Caco-2 (cell line): ENCODE measurements around the gene MICOS13. TPM values are rescaled to one million over a fixed set of nuclear protein-coding genes. Genes with fewer than 3 reads are reported as not detected.

ENCODE experiments used
- BruUV-seq: library from RNA; stranded (reverse); fragments of 400-500 nt; replicated peaks from 2 replicates; lab custom pipeline; 2021; lab: Mats Ljungman, UMichigan
- CTCF ChIA-PET: fragments of 300-600 bp; sonication (Branson Sonifier 250); formaldehyde crosslinking; loops from one replicate; lab custom pipeline; 2022; ENCODE audit warnings: antibody characterized with exemption; lab: Charles Lee
- POLR2A ChIA-PET: fragments of 300-600 bp; sonication (Branson Sonifier 250); formaldehyde crosslinking; loops from one replicate; lab custom pipeline; 2022; ENCODE audit warnings: antibody characterized with exemption; lab: Charles Lee
- DNase-seq, 2 experiments: peaks; one replicate each; pipeline versions ENCODE4 v3.0.0 to v3.0.0-alpha.2; 2020 to 2022
- H3K27me3 ChIP-seq: replicated peaks from 2 replicates; pipeline ENCODE4 v1.6.0; 2011; ENCODE audit warnings: low read length; ENCODE audit not compliant: control insufficient read depth, insufficient read depth
- H3K36me3 ChIP-seq: 2 replicates; pipeline ENCODE4 v1.5.1; 2011; ENCODE audit warnings: low read length; ENCODE audit not compliant: control insufficient read depth, insufficient read depth
- H3K4me1 ChIP-seq: fragments of 250-450 bp; sonication (Bioruptor Pico); 2 replicates; pipeline ENCODE4 v1.5.1; 2020; ENCODE audit warnings: mild to moderate bottlenecking
- H3K4me3 ChIP-seq: 2 replicates; pipeline ENCODE4 v1.5.1; 2011; ENCODE audit warnings: low read depth, mild to moderate bottlenecking, control low read depth, low read length
- H3K9me3 ChIP-seq: fragments of 250-450 bp; sonication (Bioruptor Pico); 2 replicates; pipeline ENCODE4 v1.5.1; 2020; ENCODE audit warnings: mild to moderate bottlenecking, moderate library complexity
- H3K27ac Mint-ChIP-seq: one replicate; pipeline ENCODE4 v1.8.0; 2022; ENCODE audit warnings: mixed read lengths; ENCODE audit not compliant: unreplicated experiment
- H3K27me3 Mint-ChIP-seq: one replicate; pipeline ENCODE4 v1.8.0; 2022; ENCODE audit warnings: mixed read lengths; ENCODE audit not compliant: insufficient read depth, unreplicated experiment
- H3K36me3 Mint-ChIP-seq: one replicate; pipeline ENCODE4 v1.8.0; 2022; ENCODE audit warnings: mild to moderate bottlenecking, mixed read lengths; ENCODE audit not compliant: insufficient read depth, unreplicated experiment
- H3K4me1 Mint-ChIP-seq: one replicate; pipeline ENCODE4 v1.8.0; 2022; ENCODE audit warnings: low read depth, mixed read lengths; ENCODE audit not compliant: unreplicated experiment
- H3K4me3 Mint-ChIP-seq: one replicate; pipeline ENCODE4 v1.8.0; 2022; ENCODE audit warnings: mild to moderate bottlenecking, moderate library complexity, mixed read lengths; ENCODE audit not compliant: unreplicated experiment
- H3K9me3 Mint-ChIP-seq: one replicate; pipeline ENCODE4 v1.8.0; 2022; ENCODE audit warnings: mixed read lengths; ENCODE audit not compliant: unreplicated experiment
- CTCF ChIP-seq, 2 experiments: fragments of 200-600 bp in 1 of 2; IDR thresholded peaks; 1 replicate in 1 of 2; 2 replicates in 1 of 2; pipeline versions ENCODE4 v1.5.1 to v1.8.0; 2011 to 2022; ENCODE audit warnings: antibody characterized with exemption in 1 of 2, control low read depth in 1 of 2, inconsistent platforms in 1 of 2, low read depth in 1 of 2, low read length in 1 of 2, mild to moderate bottlenecking in 1 of 2, moderate library complexity in 1 of 2; ENCODE audit not compliant: insufficient read depth in 1 of 2, severe bottlenecking in 1 of 2, unreplicated experiment in 1 of 2
- intact Hi-C: fragments of 100-400 bp; cut with micrococcal nuclease; formaldehyde crosslinking; loops from one replicate; pipeline ENCODE4 v1.10.0; 2022; ENCODE audit not compliant: unreplicated experiment
- total RNA-seq: library from RNA; stranded (reverse); gene quantifications from 2 replicates; pipeline ENCODE4 v1.2.3, GENCODE V29; 2022

Gene MICOS13
- total RNA-seq, 1 experiment from 2014 or later = 43.1 TPM

- Mint-ChIP-seq H3K4me3 (no peak overlapping the region), H3K36me3 (peaks cover 94% of the 10 kb centered on the region), H3K27me3 (no peaks in the 10 kb centered on the region), H3K9me3 (no peaks in the 10 kb centered on the region), H3K4me1 (no peaks in the 10 kb centered on the region), H3K27ac (no peak overlapping the region)
- BruUV-seq = no TSS peak
- peaks cover 2% of the 10 kb centered on the region; the same call in 1 of the 2 replicates for H3K36me3 ChIP-seq
- no peak for TF ChIP-seq CTCF (IDR thresholded peaks at IDR 0.05; ENCODE audit: insufficient read depth in 1 of 2, low read depth in 1 of 2, low read length in 1 of 2, severe bottlenecking in 1 of 2, unreplicated experiment in 1 of 2)
- POLR2A ChIA-PET = no interaction called here
- H3K4me1 ChIP-seq = no peaks in the 10 kb centered on the region
- H3K9me3 ChIP-seq = no peaks in the 10 kb centered on the region
- CTCF ChIA-PET = no interaction called here
- H3K4me3 ChIP-seq = no peak overlapping the region
- intact Hi-C loops = no loop called here
- no peaks in the 10 kb centered on the region for H3K27me3 ChIP-seq
- DNase-seq = no peak
These were observed 33.6 kb downstream of the MICOS13 start for GRCh38 chr19:5646703-5647102.

- Histone ChIP-seq H3K4me1 (no peaks in the 10 kb centered on the region), H3K4me3 (no peak overlapping the region), H3K9me3 (no peaks in the 10 kb centered on the region), H3K27me3 (no peaks in the 10 kb centered on the region), H3K36me3 (peaks cover 1% of the 10 kb centered on the region; the same call in 1 of the 2 replicates)
- BruUV-seq = no TSS peak
- no peak for TF ChIP-seq CTCF (IDR thresholded peaks at IDR 0.05; ENCODE audit: insufficient read depth in 1 of 2, low read depth in 1 of 2, low read length in 1 of 2, severe bottlenecking in 1 of 2, unreplicated experiment in 1 of 2)
- Mint-ChIP-seq H3K27ac (no peak overlapping the region), H3K4me3 (no peak overlapping the region), H3K9me3 (no peaks in the 10 kb centered on the region), H3K27me3 (no peaks in the 10 kb centered on the region), H3K4me1 (no peaks in the 10 kb centered on the region), H3K36me3 (peaks cover 94% of the 10 kb centered on the region)
- no peak for DNase-seq
- CTCF ChIA-PET = no interaction called here
- POLR2A ChIA-PET = no interaction called here
- intact Hi-C loops = no loop called here
These were observed 34.9 kb downstream of the MICOS13 start for GRCh38 chr19:5645409-5645808.

- Histone ChIP-seq H3K4me1 (no peaks in the 10 kb centered on the region), H3K36me3 (peaks cover 1% of the 10 kb centered on the region; the same call in 1 of the 2 replicates), H3K4me3 (no peak overlapping the region), H3K27me3 (no peaks in the 10 kb centered on the region), H3K9me3 (no peaks in the 10 kb centered on the region)
- BruUV-seq = no TSS peak
- no peaks in the 10 kb centered on the region for H3K9me3 Mint-ChIP-seq
- TF ChIP-seq CTCF (IDR thresholded peaks at IDR 0.05; ENCODE audit: insufficient read depth in 1 of 2, low read depth in 1 of 2, low read length in 1 of 2, severe bottlenecking in 1 of 2, unreplicated experiment in 1 of 2) = no peak
- H3K27me3 Mint-ChIP-seq = no peaks in the 10 kb centered on the region
- intact Hi-C loops = no loop called here
- peaks cover 94% of the 10 kb centered on the region for H3K36me3 Mint-ChIP-seq
- POLR2A ChIA-PET = no interaction called here
- H3K4me3 Mint-ChIP-seq = no peak overlapping the region
- no peak for DNase-seq
- CTCF ChIA-PET = no interaction called here
- H3K27ac Mint-ChIP-seq = no peak overlapping the region
- H3K4me1 Mint-ChIP-seq = no peaks in the 10 kb centered on the region
These were observed 36.3 kb downstream of the MICOS13 start for GRCh38 chr19:5644037-5644436.
